ENCODE measurements around the gene APOBEC2. TPM values are rescaled to one million over a fixed set of nuclear protein-coding genes. Genes with fewer than 3 reads are reported as not detected.

The APOBEC2 gene
- not detected in 2 replicates for total RNA-seq

DNA sequence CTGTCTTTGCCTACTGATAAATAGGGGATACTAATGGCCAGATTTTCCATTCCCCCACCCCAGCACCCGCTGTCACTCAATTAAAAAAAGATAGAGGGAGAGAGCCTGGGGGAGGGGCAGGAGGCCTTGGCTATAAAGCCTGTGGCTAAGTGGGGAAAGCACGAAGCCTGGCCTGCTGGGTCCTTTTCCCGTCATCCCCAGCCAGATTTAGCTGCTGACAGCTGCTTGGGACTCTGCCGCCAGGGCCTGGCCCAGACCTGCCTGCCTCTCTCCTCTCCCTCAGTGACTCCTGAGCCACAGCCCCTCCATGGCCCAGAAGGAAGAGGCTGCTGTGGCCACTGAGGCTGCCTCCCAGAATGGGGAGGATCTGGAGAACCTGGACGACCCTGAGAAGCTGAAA lies at the start of gene APOBEC2:
TSS of gene APOBEC2 (plus strand) at position 162 of the 400 bp plus-strand sequence. CDS start at position 308, 146 bp downstream.

DNA sequence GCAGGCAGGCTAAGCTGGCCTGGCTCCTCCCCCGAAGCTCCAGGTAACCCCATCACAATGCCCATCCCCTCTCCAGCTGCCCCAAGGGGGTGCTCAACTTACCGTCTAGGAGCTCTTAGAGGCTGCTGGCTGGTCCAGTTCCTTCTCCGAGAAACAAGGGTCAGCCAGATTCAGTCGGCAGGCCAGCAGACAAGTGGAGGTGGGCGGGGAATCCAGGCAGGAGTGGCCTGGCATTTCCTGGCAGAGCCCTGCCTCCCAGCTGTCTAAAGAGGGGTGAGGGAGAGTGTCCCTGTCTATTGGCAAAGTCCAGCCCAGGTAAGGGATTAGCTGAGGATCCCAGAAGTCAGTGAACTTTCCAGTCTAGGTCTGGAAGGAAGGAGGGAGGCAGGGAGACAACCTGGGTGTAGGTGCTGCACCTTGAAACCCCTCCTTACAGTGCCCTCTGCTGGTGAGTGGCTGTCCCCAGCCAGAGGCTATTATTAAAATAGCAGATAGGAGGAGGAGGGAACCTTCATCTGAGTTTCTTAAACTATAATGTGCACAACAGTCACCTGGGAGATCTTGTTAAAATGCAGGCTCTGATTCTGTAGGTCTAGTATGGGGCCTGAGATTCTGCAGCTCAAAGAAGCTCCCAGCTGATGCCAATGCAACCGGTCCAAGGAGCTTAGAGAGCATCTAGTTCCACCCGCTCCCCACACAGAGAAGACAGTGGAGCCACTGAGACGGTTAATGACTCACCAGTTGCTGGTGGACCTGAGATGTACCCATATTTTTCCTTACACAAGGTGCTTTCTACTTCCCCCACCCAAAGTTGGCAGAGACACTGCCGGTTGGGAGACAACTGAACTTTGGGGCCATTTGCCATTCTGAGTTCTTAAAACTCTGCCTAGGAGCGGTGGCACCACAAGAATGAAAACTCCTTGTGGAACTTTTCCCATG lies 13.7 kb upstream of the APOBEC2 start, which contains the start of gene UNC5CL:
TSS of gene UNC5CL (minus strand) at position 162 of the 939 bp plus-strand sequence. CDS start 4,147 bp downstream, outside the sequence.

DNA sequence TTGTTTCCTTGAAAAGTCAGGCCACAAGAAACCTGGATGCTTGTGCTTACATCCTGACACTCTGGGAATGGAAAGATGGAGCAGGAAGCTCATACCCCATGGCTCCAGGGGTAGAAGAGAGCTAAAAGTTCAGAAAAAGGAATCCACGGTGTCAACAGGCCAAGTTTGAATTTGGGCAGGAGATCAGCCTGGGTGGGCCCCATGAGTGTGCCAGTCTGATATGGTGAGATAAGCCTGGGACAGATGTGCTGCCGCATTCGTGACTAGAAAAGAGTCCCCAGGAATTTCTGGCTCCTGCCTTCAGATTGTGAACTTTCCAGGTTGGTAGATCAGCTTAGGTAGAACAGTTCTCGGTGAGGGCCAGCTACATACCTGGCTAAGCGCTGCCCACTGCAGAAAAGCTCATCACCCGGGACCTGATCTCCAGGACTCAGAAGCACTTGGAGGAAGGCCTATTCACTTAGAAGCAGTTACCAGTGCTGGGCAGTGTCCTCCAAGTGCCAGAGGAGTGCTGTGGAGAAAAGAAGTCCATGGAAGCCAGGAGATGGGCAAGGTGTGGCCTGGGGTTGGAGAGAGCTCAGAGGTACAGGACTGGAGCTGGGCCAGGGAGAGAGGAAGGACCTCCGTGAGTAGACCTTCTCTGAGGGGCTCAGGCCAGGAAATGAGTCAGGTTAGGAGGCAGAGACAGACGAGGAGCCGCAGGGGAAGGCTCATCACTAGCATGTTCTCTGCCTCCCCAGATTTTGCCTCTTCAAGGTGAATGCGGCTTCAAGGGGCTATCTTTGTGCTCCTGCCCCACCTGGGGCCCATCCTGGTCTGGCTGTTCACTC lies 10.6 kb upstream of the APOBEC2 start, which contains the start of gene TSPO2:
TSS of gene TSPO2 (plus strand) at position 242 of the 830 bp plus-strand sequence. CDS start at position 761, 519 bp downstream.

DNA sequence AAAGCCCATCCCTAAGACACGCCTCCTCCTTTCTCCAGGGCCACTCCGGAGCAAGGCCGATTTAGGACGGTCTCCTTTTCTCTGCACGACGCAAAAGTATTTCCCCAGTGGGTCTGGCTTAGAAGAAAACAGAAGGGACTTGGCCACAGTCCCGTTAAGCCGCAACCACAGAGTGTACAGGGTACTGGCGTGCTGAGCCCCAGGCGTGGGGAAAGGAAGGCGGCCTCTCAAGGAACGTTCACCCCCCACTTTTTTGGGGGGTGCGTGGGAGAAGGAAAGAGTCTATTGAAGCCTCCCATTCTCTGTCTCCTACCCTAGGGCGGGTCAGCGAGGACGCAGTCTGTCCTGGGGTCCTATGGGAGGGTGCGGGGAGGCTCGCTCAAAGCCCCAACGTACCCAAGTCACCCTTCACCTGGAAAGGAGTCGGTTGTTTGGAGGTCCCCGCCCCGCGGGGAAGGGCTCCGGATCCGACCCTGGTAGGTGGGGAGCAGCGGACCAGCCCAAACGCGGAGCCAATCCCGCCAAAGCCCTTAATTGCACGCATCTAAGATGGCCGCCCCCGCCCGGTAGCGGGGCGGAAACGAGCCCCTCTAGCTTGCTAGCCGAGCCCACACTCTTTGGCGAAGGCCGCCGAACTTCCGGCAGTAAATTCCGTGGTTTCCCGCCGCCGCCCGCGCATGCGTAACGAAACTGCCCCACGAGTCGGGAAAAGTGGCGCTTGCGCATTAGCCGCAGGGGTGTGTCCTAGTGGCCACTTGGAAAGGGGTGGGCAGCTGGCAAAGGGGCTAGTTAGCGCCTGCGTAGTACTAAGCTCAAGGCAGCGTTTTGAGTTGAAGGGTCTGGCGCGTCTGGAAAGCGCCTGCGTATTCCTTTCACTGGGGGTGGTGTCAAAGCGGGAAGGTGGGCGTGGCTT lies 19.2 kb downstream of the APOBEC2 start, which contains the start of gene OARD1:
TSS of gene OARD1 (minus strand) at position 434 of the 913 bp plus-strand sequence. CDS start 722 bp downstream, outside the sequence.

DNA sequence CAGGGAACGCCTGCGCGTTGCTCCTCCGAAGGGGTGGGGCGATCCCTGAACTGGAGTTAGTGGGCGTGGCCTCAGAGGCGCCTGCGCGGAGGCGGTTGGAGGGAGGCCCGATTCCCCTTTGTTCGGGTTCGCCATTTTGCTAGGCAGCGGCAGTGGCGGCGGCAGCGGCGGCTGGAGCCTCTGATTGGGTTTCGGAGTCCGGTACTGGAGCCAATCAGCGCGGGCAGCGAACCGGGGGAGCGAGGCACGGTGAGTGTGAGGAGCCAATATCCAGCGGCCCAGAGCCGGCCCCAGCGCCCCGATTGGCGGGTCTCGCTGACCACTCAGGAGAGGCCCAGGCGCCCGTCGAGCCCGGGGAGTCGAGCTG lies 19.8 kb downstream of the APOBEC2 start, which contains the start of gene NFYA:
TSS of gene NFYA (plus strand) at position 139 of the 367 bp plus-strand sequence. CDS start 6,116 bp downstream, outside the sequence.

Other genes with a start within 250 kb of the APOBEC2 start
- not detected in 2 replicates for gene UNC5CL, start 14.0 kb upstream of the APOBEC2 start, total RNA-seq
- not detected in 2 replicates for gene TSPO2, start 10.7 kb upstream of the APOBEC2 start, total RNA-seq
- 8.7 and 8.9 TPM in 2 replicates for gene OARD1, start 19.2 kb downstream of the APOBEC2 start, total RNA-seq
- 7.6 and 8.7 TPM in 2 replicates for gene NFYA, start 19.8 kb downstream of the APOBEC2 start, total RNA-seq
- gene TREML1, start 101.1 kb downstream of the APOBEC2 start, total RNA-seq, result not detected in 2 replicates
- gene TREM2, start 109.9 kb downstream of the APOBEC2 start, total RNA-seq, result not detected in 2 replicates
- gene TREML2, start 147.9 kb downstream of the APOBEC2 start, total RNA-seq, result not detected in 2 replicates
- gene TREML4, start 175.1 kb downstream of the APOBEC2 start, total RNA-seq, result not detected in 2 replicates
- 0.36 and 8.6 TPM in 2 replicates for gene TREM1, start 233.5 kb downstream of the APOBEC2 start, total RNA-seq